Right lobe of liver (tissue), 6 donors: ENCODE measurements around the gene RPGRIP1. TPM values are rescaled to one million over a fixed set of nuclear protein-coding genes. Genes with fewer than 3 reads are reported as not detected.
"Not testable (repeated sequence)": the region's sequence is repeated elsewhere in the genome, so short reads cannot be mapped to it uniquely, and the experiment has no call there.

Experiments used
- ATAC-seq, 4 donors: fragments of 200-7000 bp; cut with Tn5 transposase; one replicate each; pipeline ENCODE4 v1.9.1; 2020; ENCODE audit warnings: mild to moderate bottlenecking in 4 of 4, moderate library complexity in 4 of 4
- DNase-seq, 3 donors: peaks; one replicate each; pipeline ENCODE4 v3.0.0-alpha.2; 2020
- H3K27ac ChIP-seq, 3 donors: fragments of 200-600 bp; one replicate each; pipeline ENCODE4 v1.8.0; 2022
- H3K27me3 ChIP-seq, 2 donors: fragments of 200-600 bp; one replicate each; pipeline ENCODE4 v1.8.0; 2022
- H3K36me3 ChIP-seq, 4 donors: fragments of 200-600 bp; sonication (generic) in 1 of 4; one replicate each; pipeline versions ENCODE4 v1.5.1 to v1.8.0; 2017 to 2022; ENCODE audit warnings: control low read depth in 1 of 4
- H3K4me1 ChIP-seq, 4 donors: fragments of 200-600 bp; sonication (generic) in 1 of 4; one replicate each; pipeline versions ENCODE4 v1.5.1 to v1.8.0; 2017 to 2022; ENCODE audit warnings: control low read depth in 1 of 4
- H3K4me3 ChIP-seq, 3 donors: fragments of 200-600 bp; one replicate each; pipeline ENCODE4 v1.8.0; 2022
- H3K9me3 ChIP-seq, 4 donors: fragments of 200-600 bp; sonication (generic) in 1 of 4; one replicate each; pipeline versions ENCODE4 v1.5.1 to v1.8.0; 2017 to 2022; ENCODE audit warnings: control low read depth in 1 of 4
- POLR2A ChIP-seq: fragments of 450-650 bp; IDR thresholded peaks from one replicate; pipeline ENCODE4 v1.6.1; 2017; ENCODE audit warnings: antibody characterized with exemption, mild to moderate bottlenecking
- WGBS: methylation state at CpG from one replicate; pipeline ENCODE4 v1.1.6; 2018; ENCODE audit warnings: low coverage, low lambda C conversion rate; ENCODE audit not compliant: insufficient coverage; ENCODE audit errors: missing lambda C conversion rate; 5-methylcytosine and 5-hydroxymethylcytosine counted together
- intact Hi-C, 2 donors: fragments of 100-400 bp; cut with DNase I; formaldehyde crosslinking; loops; one replicate each; pipeline versions ENCODE4 v1.11.2 to v1.14.1; 2022
- total RNA-seq, 6 experiments: library from RNA; depleted of rRNA in 2 of 6; stranded (reverse); fragments of >200 nt in 2 of 6; fragmentation: NEBNext Ultra II Directional in 3 of 6; extraction: Animal tissue kit (Norgen Biotek cat#: 25700) in 3 of 6; gene quantifications; one replicate each; pipeline versions ENCODE4 v1.1.0 to v1.2.4, GENCODE V29; 2016 to 2023
- TF ChIP-seq, protein P1 (sequence below), 4 donors: fragments of 200-600 bp in 3 of 4; fragments of 450-650 bp in 1 of 4; IDR thresholded peaks; one replicate each; pipeline versions ENCODE4 v1.5.1 to v1.8.0; 2016 to 2022; ENCODE audit warnings: antibody characterized with exemption in 4 of 4, mild to moderate bottlenecking in 2 of 4
- donor health status: DM: no; HTN: yes; CAD: no.
- donor health status: DM: no; HTN: no; CAD: no.
- donor health status: DM: no; HTN: no; CAD: no.
- donor health status: DM: no; HTN: yes; CAD: no.
- donor health status: DM: no; HTN: yes; CAD: no.

Gene RPGRIP1
- total RNA-seq, 6 experiments from 2014 or later = 0.22 to 1.8 (median 1.0) TPM

DNA sequence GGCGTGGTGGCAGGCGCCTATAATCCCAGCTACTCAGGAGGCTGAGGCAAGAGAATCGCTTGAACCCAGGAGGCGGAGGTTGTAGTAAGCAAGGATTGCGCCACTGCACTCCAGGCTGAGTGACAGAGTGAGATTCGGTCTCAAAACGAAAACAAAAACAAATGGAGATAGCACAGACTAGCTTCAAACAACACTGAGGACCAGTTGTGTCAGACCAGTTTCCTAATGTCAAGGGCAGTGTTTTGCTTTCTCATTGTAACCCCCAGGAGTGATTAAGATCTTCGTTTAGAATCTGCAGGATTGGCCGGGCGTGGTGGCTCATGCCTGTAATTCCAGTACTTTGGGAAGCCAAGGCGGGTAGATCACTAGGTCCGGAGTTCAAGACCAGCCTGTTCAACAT is 18.5 kb downstream of the RPGRIP1 start:
- TF ChIP-seq, protein P1, sequence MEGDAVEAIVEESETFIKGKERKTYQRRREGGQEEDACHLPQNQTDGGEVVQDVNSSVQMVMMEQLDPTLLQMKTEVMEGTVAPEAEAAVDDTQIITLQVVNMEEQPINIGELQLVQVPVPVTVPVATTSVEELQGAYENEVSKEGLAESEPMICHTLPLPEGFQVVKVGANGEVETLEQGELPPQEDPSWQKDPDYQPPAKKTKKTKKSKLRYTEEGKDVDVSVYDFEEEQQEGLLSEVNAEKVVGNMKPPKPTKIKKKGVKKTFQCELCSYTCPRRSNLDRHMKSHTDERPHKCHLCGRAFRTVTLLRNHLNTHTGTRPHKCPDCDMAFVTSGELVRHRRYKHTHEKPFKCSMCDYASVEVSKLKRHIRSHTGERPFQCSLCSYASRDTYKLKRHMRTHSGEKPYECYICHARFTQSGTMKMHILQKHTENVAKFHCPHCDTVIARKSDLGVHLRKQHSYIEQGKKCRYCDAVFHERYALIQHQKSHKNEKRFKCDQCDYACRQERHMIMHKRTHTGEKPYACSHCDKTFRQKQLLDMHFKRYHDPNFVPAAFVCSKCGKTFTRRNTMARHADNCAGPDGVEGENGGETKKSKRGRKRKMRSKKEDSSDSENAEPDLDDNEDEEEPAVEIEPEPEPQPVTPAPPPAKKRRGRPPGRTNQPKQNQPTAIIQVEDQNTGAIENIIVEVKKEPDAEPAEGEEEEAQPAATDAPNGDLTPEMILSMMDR (IDR thresholded peaks at IDR 0.05) = no peak
- no peak for TF ChIP-seq POLR2A
- intact Hi-C loops = no loop called here
- no peaks in the 10 kb centered on the region for H3K27me3 ChIP-seq
- DNase-seq = no peak
- no peak overlapping the region for H3K27ac ChIP-seq
- no peaks in the 10 kb centered on the region for H3K9me3 ChIP-seq
- 77% methylated on average over 10 of the region's 12 CpGs for WGBS
- ATAC-seq = no peak
- H3K36me3 ChIP-seq = no peaks in the 10 kb centered on the region
- no peak overlapping the region for H3K4me3 ChIP-seq
- H3K4me1 ChIP-seq = no peaks in the 10 kb centered on the region

GRCh38 chr14:21299562-21300130 is 19.8 kb downstream of the RPGRIP1 start:
- intact Hi-C loops = no loop called here
- Histone ChIP-seq H3K27ac (no peak overlapping the region), H3K4me1 (no peaks in the 10 kb centered on the region), H3K36me3 (no peaks in the 10 kb centered on the region), H3K9me3 (no peaks in the 10 kb centered on the region), H3K4me3 (no peak overlapping the region), H3K27me3 (no peaks in the 10 kb centered on the region)
- WGBS = 82% methylated on average over 6 of the region's 10 CpGs
- DNase-seq (no peak), ATAC-seq (no peak)
- TF ChIP-seq POLR2A = no peak
- TF ChIP-seq, protein P1 (IDR thresholded peaks at IDR 0.05) = no peak

GRCh38 chr14:21300892-21301291 is 21.0 kb downstream of the RPGRIP1 start:
- Histone ChIP-seq H3K4me1 (no peaks in the 10 kb centered on the region), H3K4me3 (peak overlapping the region; percentile 18 to 48 (median 41)), H3K27ac (no peak overlapping the region), H3K36me3 (no peaks in the 10 kb centered on the region), H3K27me3 (no peaks in the 10 kb centered on the region), H3K9me3 (no peaks in the 10 kb centered on the region)
- peak; percentile 81 to 95 (median 90) for ATAC-seq
- intact Hi-C loops = no loop called here
- 8% methylated on average over 16 of the region's 30 CpGs for WGBS
- peak in 2 of 3 donors; percentile 55 to 61 for DNase-seq
- TF ChIP-seq, protein P1 (IDR thresholded peaks at IDR 0.05) = peak in 2 of 4 donors; percentile 29
- no peak for TF ChIP-seq POLR2A

DNA sequence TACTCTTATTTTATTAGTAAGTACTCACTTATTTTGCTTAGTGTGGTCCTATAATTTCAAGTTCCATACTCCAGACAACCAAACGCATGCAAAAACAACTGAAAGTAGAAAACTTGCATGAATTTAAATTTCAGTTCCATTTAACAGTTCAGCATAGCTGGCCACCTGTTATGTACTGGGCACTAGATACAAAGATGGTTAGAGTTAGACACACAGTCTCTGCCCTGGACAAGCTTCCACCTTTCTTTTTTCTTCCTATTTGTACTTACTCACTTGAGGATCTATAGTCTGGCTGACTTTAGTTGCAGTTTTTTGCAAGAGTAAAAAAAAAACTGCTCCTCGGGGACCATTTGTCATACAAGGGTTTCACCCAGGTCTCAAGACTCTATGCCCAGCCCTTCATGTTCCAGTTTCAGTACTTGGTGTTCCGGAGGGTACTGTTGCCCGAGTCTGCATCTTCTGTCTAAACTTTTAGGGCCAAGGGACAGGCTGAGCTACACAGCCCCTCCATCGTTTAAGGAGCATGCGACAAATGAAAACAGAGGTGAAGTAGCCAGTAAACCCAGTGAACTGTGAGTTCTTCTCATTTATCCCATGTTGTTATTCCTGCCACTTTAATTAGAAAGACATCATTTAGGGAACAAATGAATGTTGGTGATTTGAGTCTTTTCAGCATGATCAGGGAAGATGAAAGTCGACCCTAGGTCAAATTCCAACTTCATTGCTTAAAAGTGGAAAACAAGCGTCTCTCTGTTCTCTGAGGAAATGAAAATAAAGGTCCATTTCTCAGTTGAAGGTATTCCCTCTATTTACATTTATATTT is 22.3 kb downstream of the RPGRIP1 start:
- Histone ChIP-seq H3K4me1 (no peaks in the 10 kb centered on the region), H3K27ac (no peak overlapping the region), H3K9me3 (no peaks in the 10 kb centered on the region), H3K27me3 (no peaks in the 10 kb centered on the region), H3K4me3 (no peak overlapping the region), H3K36me3 (no peaks in the 10 kb centered on the region)
- ATAC-seq (no peak), DNase-seq (no peak)
- intact Hi-C loops = no loop called here
- TF ChIP-seq, protein P1 (IDR thresholded peaks at IDR 0.05) = no peak
- no peak for TF ChIP-seq POLR2A
- 61% methylated on average over 8 of the region's 8 CpGs for WGBS

- intact Hi-C loops, H3K27me3 ChIP-seq, H3K36me3 ChIP-seq, H3K4me1 ChIP-seq, H3K4me3 ChIP-seq, H3K27ac ChIP-seq, DNase-seq, ATAC-seq, H3K9me3 ChIP-seq: not testable (repeated sequence)
- 95% methylated on average over 2 of the region's 2 CpGs for WGBS
These were observed 22.9 kb downstream of the RPGRIP1 start for GRCh38 chr14:21302836-21303140.
